Calu3 (cell line): Measurements from ENCODE around the gene PCGF3. TPM values are rescaled to one million over a fixed set of nuclear protein-coding genes. Genes with fewer than 3 reads are reported as not detected.
"Not testable (repeated sequence)": the region's sequence is repeated elsewhere in the genome, so short reads cannot be mapped to it uniquely, and the experiment has no call there.

Experiments used
- BruUV-seq: library from RNA; stranded (reverse); fragments of 400-500 nt; replicated peaks from 2 replicates; lab custom pipeline; 2021; lab: Mats Ljungman, UMichigan
- CTCF ChIA-PET: fragments of 300-600 bp; sonication (Branson Sonifier 250); formaldehyde crosslinking; loops from one replicate; lab custom pipeline; 2022; ENCODE audit warnings: antibody characterized with exemption; lab: Charles Lee
- DNase-seq: peaks from one replicate; pipeline ENCODE4 v3.0.0; 2022
- H3K27ac Mint-ChIP-seq: one replicate; pipeline ENCODE4 v1.8.0; 2022; ENCODE audit warnings: mixed read lengths; ENCODE audit not compliant: unreplicated experiment
- H3K27me3 Mint-ChIP-seq: one replicate; pipeline ENCODE4 v1.8.0; 2022; ENCODE audit warnings: mixed read lengths; ENCODE audit not compliant: unreplicated experiment
- H3K36me3 Mint-ChIP-seq: one replicate; pipeline ENCODE4 v1.8.0; 2022; ENCODE audit warnings: mild to moderate bottlenecking, moderate library complexity, mixed read lengths; ENCODE audit not compliant: insufficient read depth, unreplicated experiment
- H3K4me1 Mint-ChIP-seq: one replicate; pipeline ENCODE4 v1.8.0; 2022; ENCODE audit warnings: mild to moderate bottlenecking, low read depth, mixed read lengths; ENCODE audit not compliant: unreplicated experiment
- H3K4me3 Mint-ChIP-seq: one replicate; pipeline ENCODE4 v1.8.0; 2022; ENCODE audit warnings: mild to moderate bottlenecking, low read depth, moderate library complexity, mixed read lengths; ENCODE audit not compliant: unreplicated experiment
- H3K9me3 Mint-ChIP-seq: one replicate; pipeline ENCODE4 v1.8.0; 2022; ENCODE audit warnings: low read depth, mixed read lengths; ENCODE audit not compliant: unreplicated experiment
- intact Hi-C: fragments of 100-400 bp; cut with micrococcal nuclease; formaldehyde crosslinking; loops from one replicate; pipeline ENCODE4 v1.10.0; 2022; ENCODE audit not compliant: unreplicated experiment
- total RNA-seq: library from RNA; stranded (reverse); gene quantifications from 2 replicates; pipeline ENCODE4 v1.2.3, GENCODE V29; 2022
- TF ChIP-seq, protein P1 (sequence below): fragments of 200-600 bp; IDR thresholded peaks from one replicate; pipeline ENCODE4 v1.8.0; 2022; ENCODE audit warnings: antibody characterized with exemption; ENCODE audit not compliant: unreplicated experiment

PCGF3 gene
- total RNA-seq, 1 experiment from 2014 or later = 30.0 TPM

DNA sequence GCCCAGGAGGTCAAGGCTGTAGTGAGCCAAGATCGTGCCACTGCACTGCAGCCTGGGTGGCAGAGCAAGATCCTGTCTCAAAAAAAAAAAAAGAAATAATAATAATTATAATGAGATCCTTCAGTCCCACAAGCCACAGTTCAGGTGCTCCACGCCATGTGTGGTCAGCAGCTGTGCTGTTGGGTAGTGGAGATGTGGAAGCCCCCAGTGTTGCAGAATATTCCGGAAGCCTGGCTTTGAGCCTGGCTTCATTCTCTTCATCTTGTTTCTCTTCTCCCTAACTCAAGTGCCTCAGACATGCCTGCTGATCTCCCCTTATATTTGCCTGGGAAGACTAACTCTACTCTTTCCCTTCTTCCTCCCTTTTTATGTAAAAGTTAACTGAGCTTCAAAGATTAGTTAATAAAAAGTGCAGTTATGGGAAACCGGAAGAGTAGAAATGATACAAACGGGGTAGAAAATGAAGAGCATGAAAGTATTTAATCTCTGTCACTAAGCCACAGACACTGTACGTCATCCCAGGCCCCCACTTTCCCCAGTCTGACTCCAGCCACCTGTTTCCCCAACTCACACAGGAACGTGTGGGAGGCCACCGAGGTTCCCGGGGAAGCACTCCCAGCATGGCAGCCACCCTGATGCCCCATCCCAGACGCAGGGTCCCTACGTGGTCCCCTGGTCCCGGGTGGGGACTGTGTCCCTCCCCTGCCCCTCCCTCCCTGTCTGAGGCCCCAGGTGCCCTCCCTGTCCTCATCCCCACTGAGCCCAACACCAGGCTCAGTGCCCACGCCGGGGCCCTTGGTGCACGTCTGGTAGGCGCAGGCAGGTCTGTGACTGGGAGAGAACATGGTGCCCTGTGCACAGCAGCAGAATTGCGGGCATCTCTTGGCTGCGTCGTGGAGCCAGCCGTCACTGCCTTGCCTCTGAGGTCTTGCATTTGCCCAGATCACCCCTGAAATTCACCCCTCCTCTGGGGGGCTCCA is 24.0 kb downstream of the PCGF3 start:
- intact Hi-C loops = no loop called here
- H3K27me3 Mint-ChIP-seq = no peaks in the 10 kb centered on the region
- H3K9me3 Mint-ChIP-seq = peaks cover 3% of the 10 kb centered on the region
- peaks cover 6% of the 10 kb centered on the region for H3K36me3 Mint-ChIP-seq
- no peak for DNase-seq
- CTCF ChIA-PET = no interaction called here
- H3K27ac Mint-ChIP-seq = no peak overlapping the region
- TF ChIP-seq, protein P1, sequence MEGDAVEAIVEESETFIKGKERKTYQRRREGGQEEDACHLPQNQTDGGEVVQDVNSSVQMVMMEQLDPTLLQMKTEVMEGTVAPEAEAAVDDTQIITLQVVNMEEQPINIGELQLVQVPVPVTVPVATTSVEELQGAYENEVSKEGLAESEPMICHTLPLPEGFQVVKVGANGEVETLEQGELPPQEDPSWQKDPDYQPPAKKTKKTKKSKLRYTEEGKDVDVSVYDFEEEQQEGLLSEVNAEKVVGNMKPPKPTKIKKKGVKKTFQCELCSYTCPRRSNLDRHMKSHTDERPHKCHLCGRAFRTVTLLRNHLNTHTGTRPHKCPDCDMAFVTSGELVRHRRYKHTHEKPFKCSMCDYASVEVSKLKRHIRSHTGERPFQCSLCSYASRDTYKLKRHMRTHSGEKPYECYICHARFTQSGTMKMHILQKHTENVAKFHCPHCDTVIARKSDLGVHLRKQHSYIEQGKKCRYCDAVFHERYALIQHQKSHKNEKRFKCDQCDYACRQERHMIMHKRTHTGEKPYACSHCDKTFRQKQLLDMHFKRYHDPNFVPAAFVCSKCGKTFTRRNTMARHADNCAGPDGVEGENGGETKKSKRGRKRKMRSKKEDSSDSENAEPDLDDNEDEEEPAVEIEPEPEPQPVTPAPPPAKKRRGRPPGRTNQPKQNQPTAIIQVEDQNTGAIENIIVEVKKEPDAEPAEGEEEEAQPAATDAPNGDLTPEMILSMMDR = no peak
- H3K4me3 Mint-ChIP-seq = no peak overlapping the region
- no TSS peak for BruUV-seq
- peaks cover 15% of the 10 kb centered on the region for H3K4me1 Mint-ChIP-seq

DNA sequence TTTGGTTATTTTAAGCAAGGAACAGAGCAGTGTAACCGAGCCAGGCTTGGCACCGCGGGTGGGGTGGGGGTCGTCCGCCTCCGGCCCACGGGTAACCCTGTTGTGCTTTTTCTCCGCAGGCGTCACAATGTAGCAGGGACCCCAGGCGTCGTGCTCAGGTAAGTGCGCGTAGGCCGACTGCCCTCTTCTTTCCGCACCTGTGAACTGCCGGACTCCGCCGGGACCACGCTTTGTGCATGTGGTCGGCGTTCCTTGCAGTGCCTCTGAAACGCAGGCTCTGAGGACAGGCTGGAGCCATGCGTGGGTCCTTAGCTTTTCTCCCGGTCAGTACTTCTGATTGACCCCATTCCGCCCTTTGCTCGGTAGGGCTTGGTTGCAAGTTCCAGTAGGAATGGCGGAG is 24.9 kb downstream of the PCGF3 start:
- Mint-ChIP-seq H3K27ac (no peak overlapping the region), H3K4me3 (no peak overlapping the region), H3K9me3 (peaks cover 3% of the 10 kb centered on the region), H3K4me1 (peaks cover 15% of the 10 kb centered on the region), H3K36me3 (peaks cover 6% of the 10 kb centered on the region), H3K27me3 (no peaks in the 10 kb centered on the region)
- TF ChIP-seq, protein P1 = no peak
- intact Hi-C loops = no loop called here
- no peak for DNase-seq
- no TSS peak for BruUV-seq
- CTCF ChIA-PET = no interaction called here

DNA sequence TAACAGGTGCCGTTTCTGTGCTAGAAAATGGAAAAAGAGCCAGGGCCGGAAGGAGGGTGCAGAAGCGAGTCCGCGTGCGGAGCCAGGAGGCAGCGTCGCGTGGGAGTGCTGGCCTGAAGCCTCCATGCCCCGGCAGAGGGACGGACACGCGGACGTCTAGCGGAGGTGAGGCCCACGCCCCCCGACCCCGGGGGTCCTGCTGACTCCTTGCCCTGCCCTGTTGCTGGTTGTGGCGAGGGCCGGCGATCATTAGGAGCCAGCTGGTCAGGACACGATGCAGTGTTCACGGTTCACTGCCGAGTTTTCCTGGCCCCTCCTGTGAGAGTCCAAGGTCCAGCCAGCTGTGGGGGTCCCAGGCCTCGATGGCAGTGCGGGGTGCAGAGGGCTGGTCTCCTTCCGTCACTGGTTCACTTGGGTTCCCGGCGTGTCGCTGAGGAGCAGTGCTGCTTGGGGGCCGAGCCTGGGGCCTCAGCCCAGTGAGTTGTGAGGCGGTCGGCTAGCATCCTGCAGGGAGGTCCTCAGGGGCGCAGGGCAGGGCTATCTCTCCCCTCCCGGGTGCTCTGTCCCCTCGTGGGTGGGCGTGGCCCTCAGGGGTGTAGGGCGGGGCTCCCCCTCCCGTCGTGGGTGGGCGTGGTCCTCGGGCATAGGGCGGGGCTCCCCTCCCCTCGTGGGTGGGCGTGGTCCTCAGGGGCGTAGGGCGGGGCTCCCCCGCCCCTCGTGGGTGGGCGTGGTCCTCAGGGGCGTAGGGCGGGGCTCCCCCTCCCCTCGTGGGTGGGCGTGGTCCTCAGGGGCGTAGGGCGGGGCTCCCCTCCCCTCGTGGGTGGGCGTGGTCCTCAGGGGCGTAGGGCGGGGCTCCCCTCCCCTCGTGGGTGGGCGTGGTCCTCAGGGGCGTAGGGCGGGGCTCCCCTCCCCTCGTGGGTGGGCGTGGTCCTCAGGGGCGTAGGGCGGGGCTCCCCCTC is 25.6 kb downstream of the PCGF3 start:
- H3K36me3 Mint-ChIP-seq, H3K9me3 Mint-ChIP-seq, BruUV-seq, CTCF ChIA-PET, H3K4me3 Mint-ChIP-seq, intact Hi-C loops, DNase-seq, H3K27me3 Mint-ChIP-seq, H3K27ac Mint-ChIP-seq: not testable (repeated sequence)
- peaks cover 15% of the 10 kb centered on the region for H3K4me1 Mint-ChIP-seq

DNA sequence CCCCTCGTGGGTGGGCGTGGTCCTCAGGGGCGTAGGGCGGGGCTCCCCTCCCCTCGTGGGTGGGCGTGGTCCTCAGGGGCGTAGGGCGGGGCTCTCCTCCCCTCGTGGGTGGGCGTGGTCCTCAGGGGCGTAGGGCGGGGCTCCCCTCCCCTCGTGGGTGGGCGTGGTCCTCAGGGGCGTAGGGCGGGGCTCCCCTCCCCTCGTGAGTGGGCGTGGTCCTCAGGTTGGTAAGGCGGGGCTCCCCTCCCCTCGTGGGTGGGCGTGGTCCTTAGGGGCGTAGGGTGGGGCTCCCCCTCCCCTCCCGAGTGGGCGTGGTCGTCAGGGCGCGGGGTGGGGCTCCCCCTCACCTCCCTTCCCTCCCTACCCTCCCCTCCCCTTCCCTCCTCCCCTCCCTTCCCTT is 26.3 kb downstream of the PCGF3 start:
- BruUV-seq, intact Hi-C loops: not testable (repeated sequence)

DNA sequence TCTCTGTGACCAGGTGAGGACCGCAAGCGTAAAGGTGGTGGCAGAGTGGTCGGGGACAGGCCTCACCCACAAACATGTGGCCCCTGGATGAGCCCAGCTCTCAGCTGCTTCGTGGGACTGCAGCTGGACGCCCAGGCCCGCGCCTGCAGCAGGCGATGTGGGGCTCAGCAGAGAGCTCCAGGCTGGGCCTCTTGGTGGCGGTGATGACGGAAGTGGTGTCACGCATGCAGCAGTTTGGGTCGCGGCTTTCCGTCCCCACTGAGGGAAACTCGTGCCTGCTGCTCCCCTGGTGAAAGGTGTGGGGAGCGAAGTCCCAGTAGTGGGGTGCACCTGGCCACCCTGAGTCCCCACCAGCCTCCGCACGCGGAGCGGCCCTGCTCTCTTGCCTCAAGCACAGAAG is 26.9 kb downstream of the PCGF3 start:
- no TSS peak for BruUV-seq
- Mint-ChIP-seq H3K27ac (no peak overlapping the region), H3K36me3 (peaks cover 6% of the 10 kb centered on the region), H3K27me3 (no peaks in the 10 kb centered on the region), H3K4me1 (peaks cover 5% of the 10 kb centered on the region), H3K9me3 (peaks cover 3% of the 10 kb centered on the region), H3K4me3 (no peak overlapping the region)
- CTCF ChIA-PET = no interaction called here
- TF ChIP-seq, protein P1 = no peak
- intact Hi-C loops = no loop called here
- DNase-seq = no peak

More for the DNA sequence above, 26.3 kb downstream of the PCGF3 start:
- DNase-seq, H3K4me3 Mint-ChIP-seq, H3K36me3 Mint-ChIP-seq, H3K27ac Mint-ChIP-seq, CTCF ChIA-PET, H3K27me3 Mint-ChIP-seq, H3K9me3 Mint-ChIP-seq: not testable (repeated sequence)
- peaks cover 10% of the 10 kb centered on the region for H3K4me1 Mint-ChIP-seq
